ENCODE results near the gene ELL. TPM values are rescaled to one million over a fixed set of nuclear protein-coding genes. Genes with fewer than 3 reads are reported as not detected.

Gene ELL
- total RNA-seq, 1 donor from 2014 or later: 15.5 TPM

GRCh38 chr19:18478545-18479311 is 43.1 kb downstream of the ELL start:
- H3K4me3 Mint-ChIP-seq (ENCODE audit: low read depth): no peak overlapping the region
- no peak overlapping the region for H3K27ac Mint-ChIP-seq
- peaks cover 8% of the 10 kb centered on the region for H3K4me1 Mint-ChIP-seq (ENCODE audit: low read depth)

GRCh38 chr19:18477974-18478373 is 43.9 kb downstream of the ELL start:
- no peak for DNase-seq (ENCODE audit: low spot score, unreplicated experiment)
- TF ChIP-seq CTCF (IDR thresholded peaks at IDR 0.05; ENCODE audit: unreplicated experiment): no peak
- Mint-ChIP-seq H3K4me3 (ENCODE audit: low read depth) (no peak overlapping the region), H3K27ac (no peak overlapping the region), H3K36me3 (ENCODE audit: insufficient read depth) (no peaks in the 10 kb centered on the region), H3K27me3 (no peaks in the 10 kb centered on the region), H3K4me1 (ENCODE audit: low read depth) (peaks cover 8% of the 10 kb centered on the region), H3K9me3 (ENCODE audit: low read depth) (no peaks in the 10 kb centered on the region)

More at GRCh38 chr19:18478545-18479311, 43.1 kb downstream of the ELL start:
- TF ChIP-seq CTCF (IDR thresholded peaks at IDR 0.05; ENCODE audit: unreplicated experiment): no peak
- no peaks in the 10 kb centered on the region for H3K36me3 Mint-ChIP-seq (ENCODE audit: insufficient read depth)
- no peaks in the 10 kb centered on the region for H3K27me3 Mint-ChIP-seq
- no peak for DNase-seq (ENCODE audit: low spot score, unreplicated experiment)
- H3K9me3 Mint-ChIP-seq (ENCODE audit: low read depth): no peaks in the 10 kb centered on the region

GRCh38 chr19:18477042-18477779 is 44.7 kb downstream of the ELL start:
- Mint-ChIP-seq H3K36me3 (ENCODE audit: insufficient read depth) (no peaks in the 10 kb centered on the region), H3K27ac (no peak overlapping the region), H3K9me3 (ENCODE audit: low read depth) (no peaks in the 10 kb centered on the region), H3K27me3 (no peaks in the 10 kb centered on the region), H3K4me1 (ENCODE audit: low read depth) (peaks cover 8% of the 10 kb centered on the region), H3K4me3 (ENCODE audit: low read depth) (no peak overlapping the region)
- TF ChIP-seq CTCF (IDR thresholded peaks at IDR 0.05; ENCODE audit: unreplicated experiment): peak; percentile 12
- no peak for DNase-seq (ENCODE audit: low spot score, unreplicated experiment)

- Mint-ChIP-seq H3K27ac (no peak overlapping the region), H3K4me3 (ENCODE audit: low read depth) (no peak overlapping the region), H3K27me3 (no peaks in the 10 kb centered on the region), H3K36me3 (ENCODE audit: insufficient read depth) (no peaks in the 10 kb centered on the region), H3K9me3 (ENCODE audit: low read depth) (no peaks in the 10 kb centered on the region), H3K4me1 (ENCODE audit: low read depth) (peaks cover 8% of the 10 kb centered on the region)
- no peak for TF ChIP-seq CTCF (IDR thresholded peaks at IDR 0.05; ENCODE audit: unreplicated experiment)
- DNase-seq (ENCODE audit: low spot score, unreplicated experiment): no peak
Measured at GRCh38 chr19:18476507-18477041, 45.3 kb downstream of the ELL start.

- no peak for TF ChIP-seq CTCF (IDR thresholded peaks at IDR 0.05; ENCODE audit: unreplicated experiment)
- no peak overlapping the region for H3K27ac Mint-ChIP-seq
- no peak for DNase-seq (ENCODE audit: low spot score, unreplicated experiment)
- H3K4me1 Mint-ChIP-seq (ENCODE audit: low read depth): peaks cover 8% of the 10 kb centered on the region
- no peaks in the 10 kb centered on the region for H3K27me3 Mint-ChIP-seq
- no peaks in the 10 kb centered on the region for H3K36me3 Mint-ChIP-seq (ENCODE audit: insufficient read depth)
- H3K9me3 Mint-ChIP-seq (ENCODE audit: low read depth): no peaks in the 10 kb centered on the region
- no peak overlapping the region for H3K4me3 Mint-ChIP-seq (ENCODE audit: low read depth)
Measured at GRCh38 chr19:18475762-18476331, 46.0 kb downstream of the ELL start.
